ENCODE data around the gene POTEM.
"Not testable (repeated sequence)": the region's sequence is repeated elsewhere in the genome, so short reads cannot be mapped to it uniquely, and the experiment has no call there.

POTEM gene

DNA sequence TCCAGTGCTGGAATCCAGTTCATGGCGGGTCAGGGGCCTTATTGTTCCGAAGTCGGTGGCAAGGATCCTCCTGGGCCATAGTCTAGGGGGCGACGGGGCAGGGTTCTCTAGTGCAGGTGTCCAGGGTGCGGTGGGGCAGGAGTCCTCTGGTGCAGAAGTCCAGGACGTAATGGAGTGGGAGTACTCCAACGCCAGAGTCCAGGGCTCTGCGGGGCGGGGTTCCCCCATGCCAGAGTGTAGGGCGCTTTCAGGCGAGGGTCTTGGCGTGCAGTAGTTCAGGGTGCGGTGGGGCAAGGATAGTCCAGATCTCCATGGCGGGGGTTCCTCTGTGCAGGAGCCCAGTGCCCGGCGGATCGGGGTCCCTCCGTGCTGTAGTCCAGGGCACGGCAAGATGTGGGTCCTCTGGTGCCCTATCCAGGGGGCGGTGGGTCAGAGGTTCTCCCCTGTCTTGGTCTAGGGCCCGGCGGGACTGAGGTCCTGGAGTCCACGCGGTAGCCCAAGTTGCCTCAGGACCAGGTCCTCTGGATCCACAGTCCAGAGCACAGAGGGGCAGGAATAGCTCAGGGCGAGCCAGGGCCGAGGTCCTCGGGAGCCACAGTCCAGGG is 70.9 kb downstream of the POTEM start:
- DNase-seq = not testable (repeated sequence)

GRCh38 chr14:19038785-19039184 is 71.6 kb downstream of the POTEM start:
- not testable (repeated sequence) for DNase-seq

- not testable (repeated sequence) for DNase-seq
These were observed 76.2 kb downstream of the POTEM start for GRCh38 chr14:19043384-19043783.
